Pons (tissue), 1 donor: Measurements from ENCODE around the gene MTFR2.
"Not testable (repeated sequence)": the region's sequence is repeated elsewhere in the genome, so short reads cannot be mapped to it uniquely, and the experiment has no call there.

ENCODE experiments used
- DNase-seq: peaks from one replicate; pipeline ENCODE4 v3.0.0-alpha.2; 2016; ENCODE audit warnings: low spot score

Gene MTFR2

DNA sequence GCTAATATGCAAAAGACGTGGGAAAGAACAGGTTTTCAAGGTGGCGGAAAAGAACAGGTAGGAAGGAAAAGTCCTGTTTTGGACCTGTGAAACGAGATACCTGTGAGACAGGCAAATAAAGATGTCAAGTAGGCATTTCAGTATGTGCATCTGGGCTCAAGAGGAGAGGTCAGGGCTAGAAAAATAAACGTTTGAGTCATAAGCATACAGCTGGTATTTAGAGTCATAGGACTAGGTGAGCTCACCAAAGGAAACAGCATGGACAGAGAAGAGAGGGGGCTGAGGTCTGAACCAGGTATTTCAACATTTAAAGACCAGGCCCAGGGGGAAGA is 14.9 kb downstream of the MTFR2 start:
- DNase-seq = no peak

DNA sequence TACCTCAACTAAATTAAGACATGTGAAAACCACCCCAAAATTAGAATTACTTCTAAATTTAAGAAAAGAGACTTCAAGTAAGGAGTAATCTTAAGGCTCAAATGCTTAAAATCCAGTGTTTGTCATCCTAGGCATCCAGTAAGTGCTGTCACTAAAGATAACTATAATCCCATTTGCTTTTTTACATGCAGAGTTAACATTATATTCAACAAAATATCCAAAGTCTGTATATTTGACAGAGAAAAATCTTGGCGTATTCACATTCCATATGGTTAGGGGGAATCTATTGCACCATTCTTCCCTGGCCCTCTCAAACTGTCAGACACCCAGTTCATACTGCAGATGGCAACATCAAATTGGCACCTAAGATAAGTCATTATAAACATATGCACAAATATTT is 17.4 kb downstream of the MTFR2 start:
- DNase-seq = no peak

DNA sequence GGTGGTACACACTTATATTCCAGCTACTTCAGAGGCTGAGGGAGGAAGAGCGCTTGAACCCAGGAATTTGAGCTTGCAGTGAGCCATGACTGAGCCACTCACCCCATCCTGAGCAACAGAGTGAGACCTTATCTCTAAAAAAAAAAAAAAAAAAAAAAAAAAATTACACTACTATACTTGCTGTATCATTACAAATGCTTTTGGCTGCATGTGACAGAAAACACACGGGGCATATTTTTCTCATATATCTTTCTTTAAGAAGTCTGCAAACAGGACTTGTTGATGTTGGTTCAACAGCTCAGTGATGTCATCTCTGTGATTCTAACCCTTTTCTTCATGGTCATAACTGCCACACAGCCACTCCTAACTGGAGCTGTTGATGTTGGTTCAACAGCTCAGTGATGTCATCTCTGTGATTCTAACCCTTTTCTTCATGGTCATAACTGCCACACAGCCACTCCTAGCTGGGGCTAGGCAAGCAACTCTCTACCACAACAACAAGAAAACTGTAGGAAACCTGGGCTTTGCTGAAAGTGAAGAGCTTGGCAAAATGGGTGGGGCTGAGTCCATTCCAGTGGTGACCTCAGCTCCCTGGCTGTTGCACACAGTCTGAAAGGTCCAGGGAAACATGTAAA is 19.8 kb downstream of the MTFR2 start:
- no peak for DNase-seq

DNA sequence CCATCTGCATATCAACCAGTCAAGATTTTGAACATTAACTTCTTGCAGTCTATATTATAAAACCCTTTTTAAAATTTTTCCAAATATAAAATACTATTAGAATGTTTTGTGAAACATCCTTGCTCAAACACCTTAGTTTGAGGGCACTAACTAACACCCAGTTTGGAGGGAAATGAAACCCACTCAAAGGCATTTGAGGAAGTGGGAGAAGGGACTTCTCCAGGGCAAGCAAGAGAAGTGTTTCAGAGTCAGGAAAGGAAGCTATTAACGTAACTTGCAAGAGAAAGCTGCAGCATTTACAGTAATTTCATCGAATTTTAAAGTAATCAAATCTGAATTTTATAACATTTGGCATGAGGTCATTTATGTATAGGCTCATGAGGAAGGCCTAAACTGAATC is 21.3 kb downstream of the MTFR2 start:
- peak; percentile 57 for DNase-seq

DNA sequence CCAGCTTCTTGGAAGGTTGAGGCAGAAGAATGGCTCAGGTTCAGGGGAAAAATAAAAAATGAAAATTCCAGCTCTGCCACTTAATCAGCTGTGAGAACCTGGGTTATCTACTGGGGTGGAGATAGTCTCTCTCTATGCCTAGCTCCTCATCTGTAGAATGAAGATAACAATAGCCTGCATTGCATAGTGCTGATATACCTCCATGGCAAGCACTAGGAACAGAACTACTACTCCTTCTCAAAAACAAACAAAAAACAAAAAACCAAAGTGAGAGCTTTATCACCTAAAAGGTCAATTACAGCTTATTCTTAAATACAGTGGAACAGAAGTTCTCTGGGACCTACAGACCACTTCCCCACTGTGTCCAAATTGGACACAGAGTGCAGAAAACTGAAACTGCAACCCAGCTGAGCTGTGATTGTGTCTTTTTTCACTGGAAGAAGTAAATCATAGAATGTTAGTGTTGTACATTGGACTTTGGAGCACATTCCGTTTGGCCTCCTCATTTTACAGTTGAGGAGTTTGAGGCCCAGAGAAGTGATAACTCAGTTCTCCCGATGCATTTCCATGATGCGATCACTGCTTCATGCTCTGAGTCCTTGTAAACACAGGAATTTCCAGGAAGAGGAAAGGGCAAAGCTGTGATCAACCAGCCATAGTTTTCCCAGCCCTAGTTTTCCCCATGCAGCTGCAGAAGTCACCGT is 23.3 kb downstream of the MTFR2 start:
- peak; percentile 7 for DNase-seq

DNA sequence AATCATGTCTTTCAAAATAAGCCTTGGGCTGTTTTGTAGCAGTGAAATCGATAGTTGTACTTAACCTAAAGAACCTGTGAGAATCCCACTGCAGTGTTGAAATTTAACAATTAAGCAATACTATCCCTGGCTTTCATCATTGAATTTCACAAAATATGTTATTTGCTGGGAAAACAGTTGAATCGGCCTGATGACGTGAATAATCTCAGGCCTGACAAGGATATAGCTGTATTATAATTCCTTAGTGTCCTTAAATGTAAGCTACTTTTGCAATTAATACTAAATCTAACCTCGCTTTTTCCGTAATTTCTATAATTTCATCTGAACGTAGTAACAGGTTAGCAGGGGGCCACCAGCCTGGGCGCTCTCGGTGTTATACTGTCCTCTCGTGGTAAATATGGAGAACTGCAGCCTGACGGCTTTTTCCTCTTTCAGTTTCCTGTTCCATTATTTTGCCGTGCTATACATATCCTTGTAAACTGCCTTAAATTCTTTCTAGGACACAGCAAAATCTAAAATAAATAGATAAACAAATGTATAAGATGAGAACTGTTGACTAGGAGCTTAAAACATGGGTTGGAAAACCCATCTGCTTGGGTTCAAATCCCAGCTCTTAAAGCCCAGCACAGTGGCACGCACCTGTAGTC is 24.0 kb downstream of the MTFR2 start:
- peak; percentile 53 for DNase-seq

DNA sequence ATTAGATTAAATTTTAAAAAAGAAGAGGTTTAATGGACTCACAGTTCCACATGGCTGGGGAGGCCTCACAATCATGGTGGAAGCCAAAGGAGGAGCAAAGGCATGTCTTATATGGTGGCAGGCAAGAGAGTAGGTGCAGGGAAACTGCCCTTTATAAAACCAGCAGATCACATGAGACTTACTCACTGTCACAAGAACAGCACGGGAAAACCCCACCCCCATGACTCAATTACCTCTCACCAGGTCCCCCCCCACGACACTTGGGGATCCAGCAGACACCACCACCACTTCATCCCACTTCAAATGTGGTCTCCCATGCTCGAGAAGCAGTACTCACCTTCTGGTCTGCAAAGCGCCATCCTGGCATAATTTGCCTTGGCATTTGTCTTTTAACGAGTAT is 24.6 kb downstream of the MTFR2 start:
- DNase-seq = no peak

DNA sequence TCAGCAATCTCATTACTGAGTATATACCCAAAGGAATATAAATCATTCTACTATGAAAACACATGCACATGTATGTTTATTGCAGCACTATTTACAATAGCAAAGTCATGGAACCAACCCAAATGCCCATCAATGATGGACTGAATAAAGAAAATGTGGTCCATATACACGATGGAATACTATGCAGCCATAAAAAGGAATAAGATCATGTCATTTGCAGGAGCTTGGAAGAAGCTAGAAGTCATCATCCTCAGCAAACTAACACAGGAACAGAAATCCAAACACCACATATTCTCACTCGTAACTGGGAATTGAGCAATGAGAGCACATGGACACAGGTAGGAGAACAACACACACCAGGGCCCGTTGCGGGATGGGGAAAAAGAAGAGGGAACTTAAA is 25.1 kb downstream of the MTFR2 start:
- DNase-seq = not testable (repeated sequence)

DNA sequence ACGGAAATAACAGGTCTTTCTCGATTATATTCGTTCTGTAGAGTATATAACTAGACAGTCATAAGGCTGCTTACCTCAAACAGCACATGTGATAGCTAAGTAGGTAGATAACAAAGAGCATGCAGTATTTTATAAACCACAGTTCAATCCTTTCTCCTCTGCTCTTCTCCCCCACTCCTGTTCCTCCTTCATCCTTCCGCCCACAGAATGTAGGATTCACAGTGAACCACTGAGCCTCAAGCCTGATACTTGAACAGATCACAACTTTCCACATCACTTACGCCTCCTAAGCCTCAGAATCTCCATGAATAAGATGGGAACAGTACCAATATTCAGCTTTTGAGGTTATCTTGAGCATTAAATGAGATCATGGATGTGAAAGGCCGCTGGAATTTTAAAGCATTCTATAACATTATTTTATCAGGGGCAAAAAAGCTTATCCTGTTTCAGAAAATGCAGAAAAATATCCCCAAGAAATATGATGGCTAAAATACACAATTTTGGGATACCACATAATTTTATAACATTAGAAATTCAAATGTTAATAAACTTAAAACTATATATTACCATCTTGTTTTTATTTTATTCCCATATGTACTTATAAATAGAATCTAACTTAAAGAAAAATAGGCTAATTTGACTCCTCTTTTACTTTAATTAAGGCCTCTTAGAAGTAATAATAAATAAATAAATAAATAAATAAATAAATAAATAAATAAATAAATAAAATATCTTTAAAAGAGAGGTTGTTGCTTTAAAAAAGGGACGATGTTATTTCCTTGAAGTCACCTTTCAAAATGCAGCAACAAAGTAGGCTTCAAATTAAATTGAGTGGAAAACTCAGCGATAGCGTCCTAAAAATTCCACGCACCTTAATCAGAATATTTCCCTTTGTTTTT is 33.4 kb downstream of the MTFR2 start:
- DNase-seq = no peak

DNA sequence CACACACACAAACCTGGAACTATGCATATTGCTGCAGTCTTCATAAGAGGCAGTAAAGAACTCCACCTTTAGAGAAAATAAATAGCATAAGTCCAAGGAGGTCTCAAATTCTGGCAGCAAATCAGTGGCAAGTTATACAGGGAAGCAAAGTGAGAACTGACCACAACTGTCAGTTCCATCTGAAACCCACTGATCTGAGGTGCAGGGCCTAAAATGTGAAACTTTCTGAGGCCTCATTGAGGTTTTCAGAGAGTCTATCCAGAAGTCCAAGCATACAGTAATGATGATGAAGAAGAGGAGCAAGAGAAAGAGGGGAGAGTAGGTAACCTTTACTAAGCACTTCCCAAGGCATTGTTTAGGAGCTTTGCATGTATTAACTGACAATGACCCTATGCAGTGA is 36.3 kb downstream of the MTFR2 start:
- DNase-seq = no peak

DNA sequence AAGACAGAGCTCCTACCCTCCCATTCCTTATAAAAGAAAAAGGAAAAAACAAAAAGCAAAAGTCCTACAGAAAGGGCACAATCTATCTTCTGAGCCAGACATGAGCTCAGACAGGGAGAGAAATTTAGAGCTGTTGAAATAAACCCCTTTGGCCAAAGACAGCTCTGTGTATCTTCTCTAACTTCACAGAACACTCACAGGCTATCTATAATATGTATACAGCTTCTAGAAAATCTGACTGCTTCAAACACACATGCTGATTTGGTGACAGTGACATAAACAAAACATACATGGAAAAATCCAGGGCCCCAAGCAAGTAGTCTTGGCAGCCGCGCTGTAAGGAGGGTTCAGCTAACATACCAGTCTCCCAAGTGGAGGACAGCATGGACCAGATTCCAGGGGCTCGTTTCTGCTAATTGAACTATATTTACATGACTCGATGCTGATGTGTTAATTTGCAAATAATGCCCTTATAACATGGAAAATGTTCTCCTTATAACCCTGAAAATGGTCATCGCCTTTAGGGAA is 37.0 kb downstream of the MTFR2 start:
- DNase-seq = no peak

DNA sequence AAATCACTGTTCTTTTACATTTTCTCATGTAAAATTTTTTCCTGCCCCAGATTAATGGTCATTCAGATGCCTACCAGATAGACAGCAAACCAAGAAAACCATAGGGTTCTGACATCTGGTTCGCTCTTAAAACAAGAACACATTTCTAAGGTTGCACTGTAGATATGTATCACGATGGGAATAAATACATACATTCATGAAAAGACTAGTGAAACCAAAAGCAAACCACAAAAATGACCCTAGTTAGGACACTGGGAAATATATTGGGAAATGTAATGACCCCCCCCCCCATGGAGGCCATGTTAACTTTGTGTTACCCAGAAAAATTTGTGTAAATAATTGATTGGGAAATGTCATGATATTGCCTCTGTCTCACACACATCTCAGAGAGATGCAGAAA is 37.5 kb downstream of the MTFR2 start:
- no peak for DNase-seq

DNA sequence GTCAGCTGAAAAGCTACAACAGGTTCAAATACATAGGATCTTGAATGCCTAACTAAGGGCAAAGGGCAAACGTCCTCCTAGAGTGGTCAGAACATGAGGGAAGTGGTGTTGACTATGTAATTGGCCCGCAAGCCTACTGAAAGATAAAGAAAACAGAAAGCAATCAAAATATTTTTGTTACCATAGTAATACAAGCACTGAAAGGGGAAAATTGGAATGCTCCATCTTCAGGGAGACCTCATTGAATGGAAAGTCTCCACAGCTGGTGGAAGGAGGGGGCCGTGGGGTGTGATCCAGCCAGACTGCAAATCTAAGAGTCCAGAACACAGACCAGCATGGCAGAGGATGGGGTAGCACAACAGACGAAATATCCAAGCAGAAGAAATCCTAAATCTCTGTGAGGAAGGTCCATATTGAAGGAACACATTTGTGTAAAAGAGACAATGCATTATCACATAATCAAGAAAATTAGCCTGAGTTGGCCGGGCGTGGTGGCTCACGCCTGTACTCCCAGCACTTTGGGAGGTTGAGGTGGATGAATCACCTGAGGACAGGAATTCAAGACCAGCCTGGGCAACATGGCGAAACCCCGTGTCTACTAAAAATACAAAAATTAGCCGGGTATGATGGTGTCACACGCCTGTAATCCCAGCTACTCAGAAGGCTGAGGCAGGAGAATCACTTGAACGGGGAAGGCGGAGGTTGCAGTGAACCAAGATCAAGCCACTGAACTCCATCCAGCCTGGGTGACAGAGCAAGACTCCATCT is 39.5 kb downstream of the MTFR2 start:
- DNase-seq = no peak

DNA sequence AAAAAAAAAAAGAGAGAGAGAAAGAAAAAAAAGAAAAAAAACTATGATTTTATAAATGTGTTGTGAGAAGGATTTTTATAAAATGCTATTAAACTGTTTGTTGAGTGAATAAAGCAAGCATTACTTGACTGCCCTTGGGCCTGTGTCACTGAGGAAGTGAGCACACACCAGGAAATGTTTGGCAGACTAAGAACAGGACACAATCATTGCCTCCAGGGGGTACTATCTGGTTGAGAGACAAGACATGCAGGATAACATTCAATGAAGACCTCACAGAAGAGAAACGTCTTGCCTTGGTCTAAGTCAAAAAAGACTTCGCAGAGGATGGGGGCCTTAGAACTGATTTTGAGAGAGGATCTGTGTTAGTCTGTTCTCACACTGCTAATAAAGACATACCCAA is 40.6 kb downstream of the MTFR2 start:
- DNase-seq = no peak

DNA sequence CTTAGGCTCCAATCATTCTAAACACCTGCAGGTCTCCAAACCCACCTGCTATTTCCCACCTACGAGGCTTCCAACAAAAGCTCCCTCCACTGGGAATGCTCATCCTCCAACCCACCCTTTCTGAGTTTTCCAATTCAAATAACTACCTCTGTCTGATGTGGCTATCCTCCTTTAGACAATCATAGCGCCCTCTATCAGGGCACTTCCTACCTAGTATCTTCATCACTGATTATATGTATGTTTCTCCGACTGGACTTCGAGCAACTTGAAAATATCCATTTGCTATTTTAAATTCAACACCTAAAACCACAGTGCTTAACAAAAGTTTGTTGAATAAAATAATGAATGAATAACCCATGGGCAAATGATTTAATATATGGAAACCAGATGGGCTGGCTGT is 41.3 kb downstream of the MTFR2 start:
- no peak for DNase-seq

DNA sequence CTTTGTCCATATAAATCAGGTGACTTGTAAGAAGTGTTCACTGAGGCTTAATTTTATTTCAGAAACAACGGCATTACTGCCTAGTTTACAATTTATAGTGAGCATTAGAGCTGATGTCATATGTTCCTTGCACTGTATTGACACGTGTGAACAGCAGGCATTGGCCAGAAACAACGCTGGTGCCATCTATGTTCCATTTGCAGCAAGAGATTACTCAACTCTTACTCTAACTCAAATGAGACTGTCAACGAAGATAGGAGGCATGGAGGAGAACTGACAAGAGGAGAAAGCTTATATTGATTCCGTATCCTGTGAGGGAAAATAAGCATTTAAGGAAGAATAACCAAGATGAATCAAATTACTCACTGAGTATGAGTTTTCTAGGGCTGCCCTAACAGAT is 48.4 kb downstream of the MTFR2 start:
- DNase-seq = no peak

DNA sequence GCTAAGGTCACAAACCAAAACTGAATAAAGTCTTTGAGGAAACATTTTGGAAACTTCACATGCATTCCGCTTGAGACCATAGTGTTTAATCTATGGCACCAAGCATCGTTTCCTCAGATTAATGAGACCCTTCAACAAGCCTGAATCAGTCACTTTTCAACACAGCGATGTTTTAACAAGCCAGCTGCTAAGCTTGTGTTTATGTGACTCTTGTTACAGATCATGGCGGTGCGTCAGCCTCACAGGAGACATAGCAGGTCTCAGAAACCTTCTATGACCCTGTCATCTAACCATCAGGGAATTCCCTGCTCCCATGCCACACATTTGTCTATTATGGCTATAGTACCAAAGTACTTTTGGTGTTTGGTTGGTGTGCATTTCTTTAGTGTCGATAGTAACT is 57.2 kb downstream of the MTFR2 start:
- DNase-seq = no peak

DNA sequence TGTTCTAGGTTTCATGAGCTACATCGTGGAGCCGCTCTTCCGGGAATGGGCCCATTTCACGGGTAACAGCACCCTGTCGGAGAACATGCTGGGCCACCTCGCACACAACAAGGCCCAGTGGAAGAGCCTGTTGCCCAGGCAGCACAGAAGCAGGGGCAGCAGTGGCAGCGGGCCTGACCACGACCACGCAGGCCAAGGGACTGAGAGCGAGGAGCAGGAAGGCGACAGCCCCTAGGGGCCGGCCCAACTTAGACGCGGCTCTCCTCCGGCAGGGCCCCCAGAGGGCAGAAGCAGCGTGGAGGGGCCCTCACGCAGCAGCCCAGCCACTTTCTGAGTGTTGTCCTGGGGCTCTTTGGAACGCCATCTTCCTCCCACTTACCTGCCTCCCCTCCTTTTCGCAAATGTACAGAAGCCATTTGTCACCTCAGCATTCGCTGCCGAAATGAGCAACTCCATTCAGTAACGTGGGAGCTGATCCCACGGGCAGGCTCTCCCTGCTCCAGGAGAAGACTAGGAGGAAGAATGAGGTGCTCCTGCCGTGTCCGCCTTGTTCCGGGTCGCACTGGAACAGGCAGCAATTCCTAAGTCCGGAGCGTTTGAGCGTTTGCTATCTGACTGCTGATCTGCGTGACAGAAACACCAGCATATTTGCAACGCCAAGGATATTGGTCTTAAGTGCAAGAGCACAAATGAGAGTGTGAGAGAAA is 58.4 kb downstream of the MTFR2 start:
- no peak for DNase-seq

DNA sequence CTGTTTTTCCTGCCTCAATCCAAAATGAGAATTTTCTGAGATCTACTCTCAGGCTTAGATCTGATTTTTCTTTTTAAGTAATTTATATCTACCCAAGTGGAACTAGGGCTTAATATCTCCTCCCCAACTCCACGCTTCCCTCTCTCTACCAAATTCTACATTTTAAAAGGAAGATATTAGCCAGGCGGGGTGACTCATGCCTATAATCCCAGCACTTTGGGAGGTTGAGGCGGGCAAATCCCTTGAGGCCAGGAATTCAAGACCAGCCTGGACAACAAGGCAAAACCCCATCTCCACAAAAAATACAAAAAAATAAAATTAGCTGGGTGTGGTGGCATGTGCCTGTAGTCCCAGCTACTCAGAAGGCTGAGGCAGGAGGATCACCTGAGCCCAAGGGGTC is 61.0 kb downstream of the MTFR2 start:
- no peak for DNase-seq

DNA sequence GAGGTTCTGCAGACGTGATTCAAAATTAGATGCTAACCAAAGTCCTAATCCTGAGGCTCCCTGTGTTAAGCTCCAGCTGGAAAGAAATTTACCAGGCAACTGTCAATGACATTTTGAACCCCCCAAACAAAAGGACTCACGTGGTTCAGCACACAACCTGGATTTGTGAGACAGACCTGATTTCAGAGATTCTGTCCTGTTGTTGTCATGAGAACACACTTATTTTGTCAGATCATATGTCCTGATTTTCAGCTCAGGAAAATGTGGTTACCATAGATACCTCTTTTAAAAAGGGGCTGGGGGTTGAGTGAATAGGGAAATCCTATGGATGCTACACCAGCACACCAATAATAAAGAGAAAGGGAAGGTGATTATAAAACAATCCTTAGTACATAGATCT is 61.6 kb downstream of the MTFR2 start:
- DNase-seq = no peak

DNA sequence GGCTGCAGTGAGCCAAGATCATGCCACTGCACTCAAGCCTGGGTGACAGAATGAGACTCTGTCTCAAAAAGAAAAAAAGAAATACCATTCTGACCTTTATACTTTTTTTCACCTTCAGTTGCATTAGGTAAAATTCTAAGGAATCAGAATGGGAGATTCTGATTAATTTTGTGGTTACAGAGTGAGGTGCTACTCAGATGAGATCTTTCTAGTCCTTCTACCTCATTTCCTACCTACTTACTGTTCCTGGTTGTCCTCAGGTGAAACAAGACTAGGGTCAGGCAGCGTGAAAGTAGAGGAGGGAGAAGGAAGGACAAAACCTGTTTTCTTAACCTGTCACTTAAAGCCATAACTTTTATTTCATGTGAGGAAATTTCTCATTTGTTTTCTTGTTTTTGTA is 63.7 kb downstream of the MTFR2 start:
- DNase-seq = no peak
